GM10266 (cell line): ENCODE data around the gene JPT1.

Experiments
- DNase-seq: peaks from one replicate; pipeline ENCODE4 v3.0.0; 2012; ENCODE audit errors: extremely low spot score
- CTCF ChIP-seq: IDR thresholded peaks from 2 replicates; pipeline ENCODE4 v1.5.1; 2012; ENCODE audit warnings: mild to moderate bottlenecking, low read depth; ENCODE audit not compliant: control insufficient read depth, insufficient read depth; ENCODE audit errors: missing control alignments

JPT1 gene

GRCh38 chr17:75113798-75114551, 40.3 kb downstream of the JPT1 start:
- DNase-seq, result peak; percentile 85
- peak; percentile 91 for TF ChIP-seq CTCF

- no peak for DNase-seq
- no peak for TF ChIP-seq CTCF
These were observed 42.5 kb downstream of the JPT1 start for GRCh38 chr17:75111777-75112335.

- no peak for DNase-seq
- no peak for TF ChIP-seq CTCF
These were observed 43.9 kb downstream of the JPT1 start for GRCh38 chr17:75110234-75110937.

GRCh38 chr17:75109407-75110233, 44.7 kb downstream of the JPT1 start, which contains the start of gene ARMC7:
Gene ARMC7, plus strand, starts transcription at chr17:75109969. Its CDS starts 320 bp downstream, at chr17:75110289.
- DNase-seq, result peak; percentile 94
- TF ChIP-seq CTCF, result no peak

- DNase-seq, result peak; percentile 45
- TF ChIP-seq CTCF, result no peak
These were observed 45.3 kb downstream of the JPT1 start for GRCh38 chr17:75109046-75109406.

- no peak for TF ChIP-seq CTCF
- DNase-seq, result no peak
These were observed 46.1 kb downstream of the JPT1 start for GRCh38 chr17:75108193-75108592.
